Stomach (tissue), 4 donors: ENCODE data around the gene ATP6V1C2.

Source experiments
- EP300 ChIP-seq: sonication (generic); formaldehyde crosslinking; IDR thresholded peaks from one replicate; pipeline ENCODE4 v1.6.1; 2017; ENCODE audit warnings: antibody characterized with exemption
- POLR2A ChIP-seq, 4 donors: fragments of 450-650 bp; IDR thresholded peaks; one replicate each; pipeline ENCODE4 v1.6.1; 2016; ENCODE audit warnings: antibody characterized with exemption in 4 of 4, control low read depth in 2 of 4, mild to moderate bottlenecking in 1 of 4, moderate library complexity in 1 of 4
- POLR2AphosphoS5 ChIP-seq, 3 donors: sonication (generic); formaldehyde crosslinking; IDR thresholded peaks; one replicate each; pipeline ENCODE4 v1.6.1; 2016; ENCODE audit warnings: antibody characterized with exemption in 3 of 3
- TF ChIP-seq, protein P1 (sequence below), 7 experiments: fragments of 450-650 bp in 4 of 7; fragments of 200-600 bp in 3 of 7; sonication (generic) in 3 of 7; IDR thresholded peaks; one replicate each; pipeline ENCODE4 v1.5.1; 2016 to 2019; ENCODE audit warnings: antibody characterized with exemption in 7 of 7, control low read depth in 2 of 7, mild to moderate bottlenecking in 1 of 7

DNA sequence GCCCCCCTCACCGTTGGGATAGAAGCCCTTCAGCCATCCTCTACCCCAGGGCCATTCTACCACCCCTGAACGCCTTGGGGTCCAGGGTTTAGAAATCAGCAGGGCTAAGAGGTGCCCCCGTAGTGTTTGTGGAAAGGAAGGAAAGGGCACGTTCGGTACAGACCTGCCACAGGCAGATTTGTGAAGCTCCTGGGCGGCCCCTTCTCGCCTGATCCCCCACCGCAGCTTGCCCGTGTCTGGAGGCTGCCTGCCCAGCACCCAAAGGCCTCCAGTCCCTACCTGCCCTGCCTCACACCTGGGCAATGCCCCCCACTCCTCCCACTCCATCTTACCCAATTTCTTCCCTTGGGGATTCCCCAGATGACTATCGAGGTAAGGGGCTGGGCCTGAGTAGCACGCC, 21.2 kb downstream of the ATP6V1C2 start:
- TF ChIP-seq, protein P1, sequence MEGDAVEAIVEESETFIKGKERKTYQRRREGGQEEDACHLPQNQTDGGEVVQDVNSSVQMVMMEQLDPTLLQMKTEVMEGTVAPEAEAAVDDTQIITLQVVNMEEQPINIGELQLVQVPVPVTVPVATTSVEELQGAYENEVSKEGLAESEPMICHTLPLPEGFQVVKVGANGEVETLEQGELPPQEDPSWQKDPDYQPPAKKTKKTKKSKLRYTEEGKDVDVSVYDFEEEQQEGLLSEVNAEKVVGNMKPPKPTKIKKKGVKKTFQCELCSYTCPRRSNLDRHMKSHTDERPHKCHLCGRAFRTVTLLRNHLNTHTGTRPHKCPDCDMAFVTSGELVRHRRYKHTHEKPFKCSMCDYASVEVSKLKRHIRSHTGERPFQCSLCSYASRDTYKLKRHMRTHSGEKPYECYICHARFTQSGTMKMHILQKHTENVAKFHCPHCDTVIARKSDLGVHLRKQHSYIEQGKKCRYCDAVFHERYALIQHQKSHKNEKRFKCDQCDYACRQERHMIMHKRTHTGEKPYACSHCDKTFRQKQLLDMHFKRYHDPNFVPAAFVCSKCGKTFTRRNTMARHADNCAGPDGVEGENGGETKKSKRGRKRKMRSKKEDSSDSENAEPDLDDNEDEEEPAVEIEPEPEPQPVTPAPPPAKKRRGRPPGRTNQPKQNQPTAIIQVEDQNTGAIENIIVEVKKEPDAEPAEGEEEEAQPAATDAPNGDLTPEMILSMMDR (IDR thresholded peaks at IDR 0.05): no peak
- TF ChIP-seq EP300: no peak
- no peak for TF ChIP-seq POLR2A (IDR thresholded peaks at IDR 0.05)
- no peak for TF ChIP-seq POLR2AphosphoS5 (IDR thresholded peaks at IDR 0.05)
